Gastrocnemius medialis (tissue), 4 donors: ENCODE measurements around the gene NLRP9.

Experiments
- POLR2A ChIP-seq, 2 donors: fragments of 450-650 bp; IDR thresholded peaks; one replicate each; pipeline ENCODE4 v1.6.1; 2017; ENCODE audit warnings: antibody characterized with exemption in 2 of 2, mild to moderate bottlenecking in 2 of 2, moderate library complexity in 2 of 2
- TF ChIP-seq, protein P1 (sequence below), 5 experiments: fragments of 450-650 bp in 3 of 5; fragments of 200-600 bp in 2 of 5; sonication (generic) in 2 of 5; IDR thresholded peaks in 4 of 5; conservative IDR thresholded peaks in 1 of 5; 1 replicate in 4 of 5; 2 replicates in 1 of 5; pipeline ENCODE4 v1.5.1; 2016 to 2019; ENCODE audit warnings: antibody characterized with exemption in 5 of 5, mild to moderate bottlenecking in 3 of 5, moderate library complexity in 3 of 5

DNA sequence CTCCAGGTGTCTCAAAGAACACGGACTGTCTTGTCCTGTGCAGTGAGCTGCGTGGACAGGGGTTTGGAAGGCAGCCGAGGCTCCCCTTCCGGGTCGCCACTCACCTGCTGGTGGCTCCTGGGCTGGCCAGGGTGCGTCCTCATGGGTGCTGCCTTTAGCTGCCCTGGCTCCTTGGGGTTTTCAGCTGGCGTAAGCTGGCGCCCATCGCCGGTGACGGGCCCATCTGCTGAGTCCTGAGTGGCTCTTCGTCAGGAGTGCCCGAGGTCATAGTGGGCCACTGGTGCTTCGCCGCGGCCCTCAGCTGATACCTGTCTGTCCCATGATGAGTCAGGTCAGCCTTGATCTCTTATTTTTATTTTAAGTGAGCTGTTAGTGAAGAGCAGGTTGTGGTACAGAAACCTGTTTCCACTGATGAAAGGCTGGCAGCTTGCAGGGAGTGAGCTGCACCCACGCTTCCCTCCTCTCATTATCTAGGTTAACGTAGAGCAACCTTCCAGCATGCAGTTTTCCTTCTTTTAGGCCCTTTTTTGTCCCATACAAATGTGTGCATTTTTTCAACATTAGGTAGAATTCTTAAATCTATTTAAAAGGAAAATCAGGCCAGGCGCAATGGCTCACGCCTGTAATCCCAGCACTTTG, 44.7 kb downstream of the NLRP9 start:
- TF ChIP-seq, protein P1, sequence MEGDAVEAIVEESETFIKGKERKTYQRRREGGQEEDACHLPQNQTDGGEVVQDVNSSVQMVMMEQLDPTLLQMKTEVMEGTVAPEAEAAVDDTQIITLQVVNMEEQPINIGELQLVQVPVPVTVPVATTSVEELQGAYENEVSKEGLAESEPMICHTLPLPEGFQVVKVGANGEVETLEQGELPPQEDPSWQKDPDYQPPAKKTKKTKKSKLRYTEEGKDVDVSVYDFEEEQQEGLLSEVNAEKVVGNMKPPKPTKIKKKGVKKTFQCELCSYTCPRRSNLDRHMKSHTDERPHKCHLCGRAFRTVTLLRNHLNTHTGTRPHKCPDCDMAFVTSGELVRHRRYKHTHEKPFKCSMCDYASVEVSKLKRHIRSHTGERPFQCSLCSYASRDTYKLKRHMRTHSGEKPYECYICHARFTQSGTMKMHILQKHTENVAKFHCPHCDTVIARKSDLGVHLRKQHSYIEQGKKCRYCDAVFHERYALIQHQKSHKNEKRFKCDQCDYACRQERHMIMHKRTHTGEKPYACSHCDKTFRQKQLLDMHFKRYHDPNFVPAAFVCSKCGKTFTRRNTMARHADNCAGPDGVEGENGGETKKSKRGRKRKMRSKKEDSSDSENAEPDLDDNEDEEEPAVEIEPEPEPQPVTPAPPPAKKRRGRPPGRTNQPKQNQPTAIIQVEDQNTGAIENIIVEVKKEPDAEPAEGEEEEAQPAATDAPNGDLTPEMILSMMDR (IDR thresholded peaks at IDR 0.05 in 4 of 5, conservative IDR thresholded peaks at IDR 0.05 in 1 of 5) = no peak
- no peak for TF ChIP-seq POLR2A (IDR thresholded peaks at IDR 0.05)
